CD14-positive monocyte (primary cell): ENCODE results near the gene TSEN34. TPM values are rescaled to one million over a fixed set of nuclear protein-coding genes. Genes with fewer than 3 reads are reported as not detected.

Source experiments
- DNase-seq, 3 donors: peaks; one replicate each; pipeline ENCODE4 v3.0.0-alpha.2; 2011 to 2022
- H2AFZ ChIP-seq: 2 replicates; pipeline ENCODE4 v1.6.0; 2012; ENCODE audit warnings: mild to moderate bottlenecking, low read depth, low read length, inconsistent platforms; ENCODE audit not compliant: insufficient read depth, poor library complexity, severe bottlenecking
- H3K27ac ChIP-seq, 2 donors: 1 replicate in 1 of 2; 2 replicates in 1 of 2; pipeline ENCODE4 v1.5.1; 2012 to 2013; ENCODE audit warnings: low read length in 2 of 2, control low read depth in 1 of 2, inconsistent platforms in 1 of 2, low read depth in 1 of 2, mild to moderate bottlenecking in 1 of 2
- H3K27me3 ChIP-seq, 2 donors: one replicate each; pipeline versions ENCODE4 v1.6.0 to v1.6.1; 2011 to 2013; ENCODE audit warnings: low read length in 2 of 2; ENCODE audit not compliant: control insufficient read depth in 2 of 2, insufficient read depth in 2 of 2
- H3K36me3 ChIP-seq, 2 donors: replicated peaks in 1 of 2; 1 replicate in 1 of 2; 2 replicates in 1 of 2; pipeline versions ENCODE4 v1.5.1 to v1.6.1; 2012 to 2013; ENCODE audit warnings: low read length in 2 of 2, control low read depth in 1 of 2, inconsistent platforms in 1 of 2, mild to moderate bottlenecking in 1 of 2; ENCODE audit not compliant: insufficient read depth in 2 of 2, control insufficient read depth in 1 of 2
- H3K4me1 ChIP-seq, 2 donors: 1 replicate in 1 of 2; 2 replicates in 1 of 2; pipeline versions ENCODE4 v1.5.1 to v1.6.1; 2012 to 2013; ENCODE audit warnings: low read length in 2 of 2, control low read depth in 1 of 2, inconsistent platforms in 1 of 2, mild to moderate bottlenecking in 1 of 2, moderate library complexity in 1 of 2; ENCODE audit not compliant: insufficient read depth in 2 of 2, control insufficient read depth in 1 of 2
- H3K4me2 ChIP-seq: replicated peaks from 2 replicates; pipeline ENCODE3; 2012; ENCODE audit warnings: low read length, moderate library complexity, mild to moderate bottlenecking; ENCODE audit not compliant: poor library complexity, severe bottlenecking; ENCODE audit errors: extremely low read depth
- H3K4me3 ChIP-seq, 3 experiments: fragments of 200-600 bp in 1 of 3; sonication (generic) in 1 of 3; replicated peaks in 1 of 3; 1 replicate in 2 of 3; 2 replicates in 1 of 3; pipeline ENCODE4 v1.5.1; 2011 to 2013; ENCODE audit warnings: low read length in 3 of 3, mild to moderate bottlenecking in 3 of 3, control low read depth in 2 of 3, low read depth in 2 of 3, inconsistent platforms in 1 of 3, moderate library complexity in 1 of 3
- H3K79me2 ChIP-seq: 2 replicates; pipeline ENCODE4 v1.6.0; 2012; ENCODE audit warnings: mild to moderate bottlenecking, control low read depth, inconsistent platforms, low read length, moderate library complexity; ENCODE audit not compliant: insufficient read depth
- H3K9ac ChIP-seq: 2 replicates; pipeline ENCODE4 v1.6.0; 2017; ENCODE audit warnings: low read length, mild to moderate bottlenecking; ENCODE audit not compliant: insufficient read depth, poor library complexity, severe bottlenecking
- H3K9me3 ChIP-seq, 2 donors: replicated peaks in 1 of 2; 1 replicate in 1 of 2; 2 replicates in 1 of 2; pipeline versions ENCODE4 v1.5.1 to v1.6.1; 2012 to 2013; ENCODE audit warnings: low read length in 2 of 2, control low read depth in 1 of 2; ENCODE audit not compliant: control insufficient read depth in 1 of 2, insufficient read depth in 1 of 2
- H4K20me1 ChIP-seq: 2 replicates; pipeline ENCODE4 v1.6.0; 2012; ENCODE audit warnings: mild to moderate bottlenecking, low read length, control low read depth, moderate library complexity; ENCODE audit not compliant: insufficient read depth
- H3K27ac Mint-ChIP-seq, 7 donors: one replicate each; pipeline ENCODE4 v1.8.0; 2020; ENCODE audit warnings: mild to moderate bottlenecking in 7 of 7, mixed read lengths in 7 of 7, moderate library complexity in 6 of 7, inconsistent platforms in 2 of 7
- H3K27me3 Mint-ChIP-seq, 3 donors: one replicate each; pipeline ENCODE4 v1.8.0; 2021 to 2022; ENCODE audit warnings: low read depth in 3 of 3, mild to moderate bottlenecking in 3 of 3, mixed read lengths in 3 of 3, moderate library complexity in 3 of 3, inconsistent platforms in 1 of 3
- H3K36me3 Mint-ChIP-seq, 2 donors: one replicate each; pipeline ENCODE4 v1.8.0; 2020; ENCODE audit warnings: mixed read lengths in 2 of 2, inconsistent platforms in 1 of 2, mild to moderate bottlenecking in 1 of 2
- H3K4me1 Mint-ChIP-seq: one replicate; pipeline ENCODE4 v1.8.0; 2020; ENCODE audit warnings: mild to moderate bottlenecking, mixed read lengths
- H3K4me3 Mint-ChIP-seq, 2 donors: one replicate each; pipeline ENCODE4 v1.8.0; 2020; ENCODE audit warnings: mild to moderate bottlenecking in 2 of 2, mixed read lengths in 2 of 2, moderate library complexity in 1 of 2
- H3K9me3 Mint-ChIP-seq, 7 donors: one replicate each; pipeline ENCODE4 v1.8.0; 2020 to 2022; ENCODE audit warnings: mixed read lengths in 7 of 7, mild to moderate bottlenecking in 6 of 7, moderate library complexity in 6 of 7, inconsistent platforms in 2 of 7
- CTCF ChIP-seq: fragments of 200-600 bp; IDR thresholded peaks from one replicate; pipeline ENCODE4 v1.8.0; 2022; ENCODE audit warnings: antibody characterized with exemption, mild to moderate bottlenecking
- WGBS: methylation state at CpG from one replicate; pipeline ENCODE4 v1.1.5; 2013; ENCODE audit warnings: missing lambda C conversion rate; ENCODE audit not compliant: insufficient coverage; 5-methylcytosine and 5-hydroxymethylcytosine counted together
- intact Hi-C, 2 donors: fragments of 100-400 bp; cut with micrococcal nuclease; formaldehyde crosslinking; loops; one replicate each; pipeline versions ENCODE4 v1.15.0 to v1.15.1; 2023
- polyA plus RNA-seq, 3 donors: library from polyadenylated mRNA; depleted of rRNA in 1 of 3; unstranded in 2 of 3; stranded (reverse) in 1 of 3; fragments of 300-500 nt in 2 of 3; fragments of >200 nt in 1 of 3; fragmentation: Illumina TruSeq in 2 of 3; gene quantifications; 1 replicate in 2 of 3; 2 replicates in 1 of 3; pipeline ENCODE4 v1.2.3, GENCODE V29; 2012 to 2021

Gene TSEN34
- polyA plus RNA-seq, 3 donors = 59.3 to 125 (median 109) TPM

GRCh38 chr19:54153731-54154326 lies 37.3 kb upstream of the TSEN34 start:
- Histone ChIP-seq H3K27me3 (no peaks in the 10 kb centered on the region), H3K4me2 (no peak overlapping the region), H3K9ac (no peak overlapping the region), H3K4me3 (no peak overlapping the region), H3K9me3 (no peaks in the 10 kb centered on the region), H3K79me2 (peaks cover 29% of the 10 kb centered on the region), H3K36me3 (peaks cover 87 to 93% of the 10 kb centered on the region in 2 donors), H2AFZ (no peak overlapping the region), H3K27ac (no peak overlapping the region), H3K4me1 (peaks cover 9 to 10% of the 10 kb centered on the region in 2 donors), H4K20me1 (peaks cover 87% of the 10 kb centered on the region)
- Mint-ChIP-seq H3K9me3 (no peaks in the 10 kb centered on the region), H3K27me3 (peaks cover 0 to 2% (median 0%) of the 10 kb centered on the region in 3 donors), H3K36me3 (peaks cover 79 to 90% of the 10 kb centered on the region in 2 donors), H3K27ac (peak overlapping the region in 3 of 7 donors; percentile 15 to 56 (median 42)), H3K4me3 (no peak overlapping the region), H3K4me1 (peaks cover 14% of the 10 kb centered on the region)
- 91% methylated on average over 8 of the region's 10 CpGs for WGBS
- no peak for TF ChIP-seq CTCF
- intact Hi-C loops = no loop called here
- no peak for DNase-seq

- Mint-ChIP-seq H3K9me3 (no peaks in the 10 kb centered on the region), H3K4me3 (no peak overlapping the region), H3K27ac (peak overlapping the region in 3 of 7 donors; percentile 41 to 56 (median 50)), H3K4me1 (peaks cover 17% of the 10 kb centered on the region), H3K27me3 (peaks cover 0 to 2% (median 2%) of the 10 kb centered on the region in 3 donors), H3K36me3 (peaks cover 69 to 80% of the 10 kb centered on the region in 2 donors)
- H4K20me1 ChIP-seq = peaks cover 88% of the 10 kb centered on the region
- WGBS = 61% methylated on average over 12 of the region's 18 CpGs
- no peaks in the 10 kb centered on the region for H3K9me3 ChIP-seq
- DNase-seq = no peak
- no peak overlapping the region for H3K9ac ChIP-seq
- intact Hi-C loops = no loop called here
- H3K4me2 ChIP-seq = no peak overlapping the region
- H3K4me3 ChIP-seq = no peak overlapping the region
- H3K79me2 ChIP-seq = peaks cover 34% of the 10 kb centered on the region
- H3K4me1 ChIP-seq = peaks cover 13 to 16% of the 10 kb centered on the region in 2 donors
- H3K36me3 ChIP-seq = peaks cover 77 to 83% of the 10 kb centered on the region in 2 donors
- no peak for TF ChIP-seq CTCF
- H2AFZ ChIP-seq = no peak overlapping the region
- peak overlapping the region in 1 of 2 donors; percentile 20 for H3K27ac ChIP-seq
- no peaks in the 10 kb centered on the region for H3K27me3 ChIP-seq
Observed at GRCh38 chr19:54154603-54155345, 36.3 kb upstream of the TSEN34 start.
